Stomach (tissue), 9 donors: ENCODE measurements around the gene NAT9. TPM values are rescaled to one million over a fixed set of nuclear protein-coding genes. Genes with fewer than 3 reads are reported as not detected.

Experiments used
- DNase-seq, 2 donors: peaks; one replicate each; pipeline versions ENCODE4 v3.0.0 to v3.0.0-alpha.2; 2013 to 2019
- H3K27ac ChIP-seq, 5 donors: fragments of 200-600 bp in 4 of 5; sonication (generic) in 4 of 5; one replicate each; pipeline ENCODE4 v1.5.1; 2013 to 2019; ENCODE audit warnings: mild to moderate bottlenecking in 1 of 5, moderate library complexity in 1 of 5
- H3K27me3 ChIP-seq, 3 donors: fragments of 200-600 bp; sonication (generic); one replicate each; pipeline ENCODE4 v1.5.1; 2017 to 2019; ENCODE audit warnings: mixed run types in 1 of 3
- H3K36me3 ChIP-seq, 4 donors: fragments of 200-600 bp; sonication (generic); 1 replicate in 3 of 4; 2 replicates in 1 of 4; pipeline ENCODE4 v1.5.1; 2016 to 2019
- H3K4me1 ChIP-seq, 4 donors: fragments of 200-600 bp; sonication (generic); one replicate each; pipeline ENCODE4 v1.5.1; 2016 to 2019
- H3K4me3 ChIP-seq, 4 donors: fragments of 200-600 bp; sonication (generic) in 3 of 4; one replicate each; pipeline ENCODE4 v1.5.1; 2016 to 2019; ENCODE audit warnings: mild to moderate bottlenecking in 1 of 4
- H3K9me3 ChIP-seq, 4 donors: fragments of 200-600 bp; sonication (generic); one replicate each; pipeline ENCODE4 v1.5.1; 2016 to 2019
- CTCF ChIP-seq, 7 experiments: fragments of 450-650 bp in 4 of 7; fragments of 200-600 bp in 3 of 7; sonication (generic) in 3 of 7; IDR thresholded peaks; one replicate each; pipeline ENCODE4 v1.5.1; 2016 to 2019; ENCODE audit warnings: antibody characterized with exemption in 7 of 7, control low read depth in 2 of 7, mild to moderate bottlenecking in 1 of 7
- EP300 ChIP-seq: sonication (generic); formaldehyde crosslinking; IDR thresholded peaks from one replicate; pipeline ENCODE4 v1.6.1; 2017; ENCODE audit warnings: antibody characterized with exemption
- POLR2A ChIP-seq, 4 donors: fragments of 450-650 bp; IDR thresholded peaks; one replicate each; pipeline ENCODE4 v1.6.1; 2016; ENCODE audit warnings: antibody characterized with exemption in 4 of 4, control low read depth in 2 of 4, mild to moderate bottlenecking in 1 of 4, moderate library complexity in 1 of 4
- POLR2AphosphoS5 ChIP-seq, 3 donors: sonication (generic); formaldehyde crosslinking; IDR thresholded peaks; one replicate each; pipeline ENCODE4 v1.6.1; 2016; ENCODE audit warnings: antibody characterized with exemption in 3 of 3
- WGBS, 5 donors: extraction: QIAGEN DNeasy Blood & Tissue Kit in 3 of 5; methylation state at CpG; one replicate each; pipeline versions ENCODE4 v1.1.5 to v1.1.7; 2013 to 2018; 5-methylcytosine and 5-hydroxymethylcytosine counted together
- intact Hi-C: fragments of 100-400 bp; cut with DNase I; formaldehyde crosslinking; loops from one replicate; pipeline ENCODE4 v1.15.1; 2023; ENCODE audit warnings: low total_unique reads
- polyA plus RNA-seq, 3 donors: library from polyadenylated mRNA; stranded (reverse); fragments of 200-250 nt; gene quantifications; one replicate each; pipeline ENCODE4 v1.2.3, GENCODE V29; 2013
- total RNA-seq, 5 donors: library from RNA; depleted of rRNA; stranded (reverse); fragments of >200 nt; gene quantifications; one replicate each; pipeline versions ENCODE4 v1.1.0 to v1.2.3, GENCODE V29; 2014 to 2016
- donor health status: healthy with polysubstance abuse.
- donor health status: Bipolar disorder and iron deficiency.
- donor health status: healthy.

Gene NAT9
- total and polyA plus RNA-seq, 8 donors, result 14.5 to 33.5 (median 21.9) TPM

GRCh38 chr17:74807441-74807840 is 31.3 kb upstream of the NAT9 start:
- DNase-seq, result peak in 1 of 2 donors; percentile 52
- H3K4me3 ChIP-seq, result no peak overlapping the region
- H3K4me1 ChIP-seq, result peaks cover 0 to 21% (median 0%) of the 10 kb centered on the region in 4 donors
- no peak for TF ChIP-seq EP300
- intact Hi-C loops, result no loop called here
- H3K9me3 ChIP-seq, result no peaks in the 10 kb centered on the region
- H3K27ac ChIP-seq, result no peak overlapping the region
- 72 to 92% (median 91%) methylated on average over 11 to 13 of the region's 13 CpGs for WGBS, 5 donors
- peaks cover 0 to 67% (median 60%) of the 10 kb centered on the region in 4 donors for H3K36me3 ChIP-seq
- H3K27me3 ChIP-seq, result no peaks in the 10 kb centered on the region

- intact Hi-C loops, result no loop called here
- no peaks in the 10 kb centered on the region for H3K9me3 ChIP-seq
- no peak overlapping the region for H3K27ac ChIP-seq
- no peak for TF ChIP-seq EP300
- no peak overlapping the region for H3K4me3 ChIP-seq
- no peaks in the 10 kb centered on the region for H3K27me3 ChIP-seq
- H3K4me1 ChIP-seq, result peaks cover 0 to 14% (median 0%) of the 10 kb centered on the region in 4 donors
- 87 to 92% (median 91%) methylated on average over 10 of the region's 10 CpGs for WGBS, 5 donors
- H3K36me3 ChIP-seq, result peaks cover 0 to 78% (median 70%) of the 10 kb centered on the region in 4 donors
- no peak for DNase-seq
These were observed 30.2 kb upstream of the NAT9 start for GRCh38 chr17:74806334-74806733.

- Histone ChIP-seq H3K4me3 (no peak overlapping the region), H3K27ac (no peak overlapping the region), H3K4me1 (peaks cover 0 to 14% (median 0%) of the 10 kb centered on the region in 4 donors), H3K27me3 (no peaks in the 10 kb centered on the region), H3K36me3 (peaks cover 0 to 85% (median 75%) of the 10 kb centered on the region in 4 donors), H3K9me3 (no peaks in the 10 kb centered on the region)
- 78 to 85% (median 82%) methylated on average over 15 of the region's 15 CpGs for WGBS, 5 donors
- intact Hi-C loops, result no loop called here
- no peak for DNase-seq
- TF ChIP-seq CTCF (IDR thresholded peaks at IDR 0.05) (no peak), POLR2A (IDR thresholded peaks at IDR 0.05) (no peak), POLR2AphosphoS5 (IDR thresholded peaks at IDR 0.05) (no peak), EP300 (no peak)
These were observed 29.4 kb upstream of the NAT9 start for GRCh38 chr17:74805591-74805991.

- TF ChIP-seq CTCF (IDR thresholded peaks at IDR 0.05) (no peak), EP300 (no peak), POLR2A (IDR thresholded peaks at IDR 0.05) (no peak), POLR2AphosphoS5 (IDR thresholded peaks at IDR 0.05) (no peak)
- intact Hi-C loops, result no loop called here
- Histone ChIP-seq H3K4me1 (peaks cover 0 to 14% (median 0%) of the 10 kb centered on the region in 4 donors), H3K27me3 (no peaks in the 10 kb centered on the region), H3K4me3 (no peak overlapping the region), H3K9me3 (no peaks in the 10 kb centered on the region), H3K36me3 (peaks cover 0 to 86% (median 77%) of the 10 kb centered on the region in 4 donors), H3K27ac (no peak overlapping the region)
- DNase-seq, result no peak
- WGBS, 5 donors, result 87 to 100% (median 97%) methylated on average over 3 to 7 of the region's 7 CpGs
These were observed 28.5 kb upstream of the NAT9 start for GRCh38 chr17:74804683-74805082.

- no peaks in the 10 kb centered on the region for H3K9me3 ChIP-seq
- 85 to 91% (median 89%) methylated on average over 5 of the region's 5 CpGs for WGBS, 5 donors
- no peak overlapping the region for H3K4me3 ChIP-seq
- intact Hi-C loops, result no loop called here
- TF ChIP-seq EP300 (no peak), CTCF (IDR thresholded peaks at IDR 0.05) (no peak), POLR2A (IDR thresholded peaks at IDR 0.05) (no peak), POLR2AphosphoS5 (IDR thresholded peaks at IDR 0.05) (no peak)
- H3K36me3 ChIP-seq, result peaks cover 6 to 86% (median 81%) of the 10 kb centered on the region in 4 donors
- no peak for DNase-seq
- H3K4me1 ChIP-seq, result peaks cover 0 to 14% (median 0%) of the 10 kb centered on the region in 4 donors
- H3K27ac ChIP-seq, result no peak overlapping the region
- H3K27me3 ChIP-seq, result no peaks in the 10 kb centered on the region
These were observed 27.8 kb upstream of the NAT9 start for GRCh38 chr17:74803971-74804370.
